ENCODE data around the gene ASB2.

ASB2 gene, protein sequence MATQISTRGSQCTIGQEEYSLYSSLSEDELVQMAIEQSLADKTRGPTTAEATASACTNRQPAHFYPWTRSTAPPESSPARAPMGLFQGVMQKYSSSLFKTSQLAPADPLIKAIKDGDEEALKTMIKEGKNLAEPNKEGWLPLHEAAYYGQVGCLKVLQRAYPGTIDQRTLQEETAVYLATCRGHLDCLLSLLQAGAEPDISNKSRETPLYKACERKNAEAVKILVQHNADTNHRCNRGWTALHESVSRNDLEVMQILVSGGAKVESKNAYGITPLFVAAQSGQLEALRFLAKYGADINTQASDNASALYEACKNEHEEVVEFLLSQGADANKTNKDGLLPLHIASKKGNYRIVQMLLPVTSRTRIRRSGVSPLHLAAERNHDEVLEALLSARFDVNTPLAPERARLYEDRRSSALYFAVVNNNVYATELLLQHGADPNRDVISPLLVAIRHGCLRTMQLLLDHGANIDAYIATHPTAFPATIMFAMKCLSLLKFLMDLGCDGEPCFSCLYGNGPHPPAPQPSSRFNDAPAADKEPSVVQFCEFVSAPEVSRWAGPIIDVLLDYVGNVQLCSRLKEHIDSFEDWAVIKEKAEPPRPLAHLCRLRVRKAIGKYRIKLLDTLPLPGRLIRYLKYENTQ

DNA sequence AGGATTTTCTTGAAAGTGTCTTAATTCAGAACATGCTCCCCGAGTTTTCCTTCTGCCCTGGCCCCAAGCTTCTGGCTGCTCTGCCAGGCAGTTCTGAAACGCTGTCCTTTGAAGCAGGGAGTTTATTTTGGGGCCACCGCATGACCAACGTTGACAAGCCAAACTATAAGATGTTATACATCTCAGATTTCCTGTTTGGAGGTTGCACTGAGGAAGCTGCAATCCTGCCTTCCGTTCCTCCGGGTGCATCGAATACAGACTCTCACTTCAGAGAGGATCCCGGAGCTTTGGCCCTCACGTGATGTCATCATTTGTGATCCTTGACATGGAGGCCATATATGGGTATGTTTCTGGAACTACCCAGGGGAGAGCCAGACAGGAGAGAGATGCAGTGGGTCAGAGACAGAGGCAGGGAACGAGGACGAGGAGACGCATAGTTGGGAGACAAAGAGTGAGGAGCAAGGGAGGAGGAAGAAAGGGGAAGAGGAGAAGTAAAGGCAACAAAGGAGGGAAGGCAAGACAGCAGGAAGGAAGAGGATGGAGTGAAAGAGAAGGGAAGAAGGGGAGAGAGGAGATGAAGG lies at the start of gene ASB2:
Gene ASB2 (minus strand): TSS at position 94 of the 581 bp plus-strand sequence. CDS start 12,031 bp downstream, outside the sequence.
- DNase-seq: no peak

DNA sequence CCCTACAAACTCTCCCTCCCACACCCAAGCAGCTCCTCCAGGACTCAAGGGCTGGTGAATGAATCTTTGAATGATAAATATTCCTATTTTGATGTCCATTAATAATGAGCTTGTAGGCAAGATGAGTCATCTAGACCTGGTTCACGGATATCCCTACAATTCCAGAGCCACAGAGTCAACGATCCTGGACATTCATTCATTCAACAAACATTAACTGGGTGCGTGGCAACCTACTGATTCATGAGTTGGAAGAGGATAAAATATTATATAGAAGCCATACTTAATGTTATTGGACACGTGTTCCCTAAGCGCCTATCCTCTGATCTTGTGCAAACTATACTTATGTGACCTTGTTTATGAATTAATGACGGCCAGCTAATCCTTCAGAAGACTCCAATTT lies 49.4 kb upstream of the ASB2 start:
- DNase-seq: no peak

DNA sequence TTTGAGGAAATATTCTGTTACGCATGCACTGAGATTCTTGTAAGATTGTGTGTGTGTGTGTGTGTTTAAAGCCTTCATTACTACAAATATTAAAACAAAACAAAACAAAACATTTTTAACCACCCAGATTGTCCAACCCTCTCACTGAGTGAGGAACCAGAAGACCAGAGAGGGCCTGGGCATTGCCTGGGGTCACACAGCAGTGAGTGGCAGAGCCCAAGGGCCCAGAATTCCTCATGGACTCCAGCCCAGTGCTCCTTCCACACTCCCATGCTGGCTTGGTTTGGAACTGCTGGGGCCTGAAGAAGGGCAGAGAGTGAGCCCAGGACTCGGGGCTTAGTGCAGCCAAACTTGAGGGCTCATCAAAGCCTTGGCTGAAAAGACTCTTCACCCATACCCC lies 48.2 kb upstream of the ASB2 start:
- DNase-seq: no peak

DNA sequence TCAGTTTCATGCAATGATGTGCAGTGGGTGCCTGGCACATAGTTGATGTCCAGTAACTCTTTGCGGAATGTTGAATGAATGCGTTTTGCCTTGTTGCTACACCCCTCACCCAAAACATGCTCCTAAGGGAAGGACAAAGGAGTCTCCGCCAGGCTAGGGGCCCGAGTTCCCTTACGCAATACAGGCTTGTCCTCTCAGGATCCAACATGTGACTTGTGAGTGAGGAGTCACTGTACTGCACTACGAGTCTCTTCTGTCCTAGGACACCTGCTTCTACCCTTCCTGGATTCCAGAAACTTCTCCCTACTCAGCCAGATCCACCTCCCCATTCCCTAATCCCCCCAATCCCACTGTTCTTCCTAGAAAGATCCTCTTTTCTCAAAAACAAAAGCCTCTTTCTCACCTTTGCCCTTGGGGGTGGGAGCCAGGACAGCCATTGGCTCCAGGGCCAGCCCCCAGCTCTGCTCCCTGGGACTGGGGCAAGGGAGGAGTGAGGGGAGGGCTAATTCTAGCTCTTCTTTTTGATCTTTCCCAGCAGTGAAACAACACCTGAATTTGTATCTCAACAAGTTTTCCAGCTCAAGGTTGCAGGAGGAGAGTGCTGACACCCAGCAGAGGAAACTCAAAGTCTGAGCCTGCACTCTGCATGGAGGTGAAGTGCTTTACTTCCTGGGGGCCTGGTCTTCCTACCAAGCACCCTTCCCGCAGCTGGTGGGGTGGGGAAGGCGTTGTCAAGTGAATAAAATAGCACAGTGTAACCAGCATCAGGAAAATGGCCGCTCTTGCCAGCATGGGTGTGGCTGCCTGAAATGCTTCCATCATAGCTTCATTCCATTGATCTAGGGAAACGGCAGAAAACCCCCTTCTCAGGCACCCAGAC lies 46.4 kb upstream of the ASB2 start:
- no peak for DNase-seq

DNA sequence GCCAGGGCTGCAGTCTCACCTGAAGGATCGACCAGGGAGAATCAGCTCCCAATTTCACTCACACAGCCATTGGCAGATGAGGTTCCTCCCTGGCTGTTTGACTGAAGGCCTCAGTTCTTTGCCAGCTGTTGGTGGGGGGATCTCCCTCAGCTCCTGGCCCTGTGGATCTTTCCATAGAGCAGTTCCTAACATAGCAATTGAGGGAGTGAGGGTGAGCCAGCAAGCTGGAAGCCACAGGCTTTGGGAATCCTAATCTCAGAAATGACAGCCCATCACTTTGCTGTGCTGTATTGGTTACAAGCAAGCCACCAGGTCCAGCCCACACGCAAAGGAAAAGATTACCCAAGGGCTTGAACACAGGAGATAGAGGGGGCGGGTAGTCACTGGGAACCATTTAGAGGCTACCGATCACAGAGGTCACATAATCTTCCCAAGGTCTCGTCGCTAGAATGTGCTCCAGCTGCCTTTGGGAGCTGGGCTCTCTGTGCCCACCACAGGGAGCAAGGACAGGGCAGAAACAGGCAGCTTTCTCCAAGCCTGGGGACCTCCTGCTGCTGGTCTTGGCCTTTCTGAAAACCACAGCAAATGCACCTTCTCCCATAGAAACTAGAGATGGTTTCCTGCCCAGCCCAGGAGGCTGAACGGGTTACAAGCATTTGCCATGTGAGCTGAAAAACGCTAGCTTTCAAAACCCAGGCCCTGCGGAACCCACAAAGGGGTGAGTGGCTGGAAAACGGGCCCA lies 45.2 kb upstream of the ASB2 start:
- no peak for DNase-seq

DNA sequence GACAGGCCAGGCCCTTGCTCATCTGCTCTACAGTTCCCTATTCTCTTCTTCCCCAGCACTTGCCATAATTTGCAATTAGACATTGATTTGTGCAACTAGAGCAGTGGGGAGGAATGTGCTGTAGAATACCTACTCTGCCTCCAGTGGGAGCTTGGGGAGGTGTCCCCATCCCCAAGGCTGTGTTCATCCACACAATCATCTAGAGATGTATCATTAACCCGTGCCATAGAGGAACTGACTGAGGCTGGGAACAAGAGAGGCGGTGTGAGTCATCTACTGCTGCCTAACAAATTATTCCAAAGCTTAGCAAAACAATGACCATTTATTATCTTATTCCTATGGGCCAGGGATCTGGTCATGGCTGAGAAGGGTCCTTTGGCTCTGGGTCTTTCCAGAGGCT lies 44.6 kb upstream of the ASB2 start:
- no peak for DNase-seq

DNA sequence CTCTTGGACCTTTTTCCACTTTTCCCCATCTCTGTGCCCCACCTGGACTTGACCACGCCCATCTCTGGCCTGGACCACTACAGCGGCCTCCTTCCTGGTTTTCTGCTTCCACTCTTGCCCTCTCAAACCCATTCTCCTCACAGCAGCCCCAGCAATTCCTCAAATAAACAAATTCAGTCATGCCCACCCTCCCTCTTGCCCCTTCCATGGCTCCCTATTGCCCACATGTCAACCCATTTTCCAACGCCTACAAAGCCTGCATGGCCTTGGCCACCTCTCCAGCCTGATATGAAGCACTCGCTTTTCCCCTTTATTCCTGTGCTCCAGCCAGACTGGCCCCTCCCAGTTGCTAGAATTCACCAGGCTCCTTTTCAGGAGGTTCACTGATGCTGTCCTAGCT lies 43.9 kb upstream of the ASB2 start:
- no peak for DNase-seq

DNA sequence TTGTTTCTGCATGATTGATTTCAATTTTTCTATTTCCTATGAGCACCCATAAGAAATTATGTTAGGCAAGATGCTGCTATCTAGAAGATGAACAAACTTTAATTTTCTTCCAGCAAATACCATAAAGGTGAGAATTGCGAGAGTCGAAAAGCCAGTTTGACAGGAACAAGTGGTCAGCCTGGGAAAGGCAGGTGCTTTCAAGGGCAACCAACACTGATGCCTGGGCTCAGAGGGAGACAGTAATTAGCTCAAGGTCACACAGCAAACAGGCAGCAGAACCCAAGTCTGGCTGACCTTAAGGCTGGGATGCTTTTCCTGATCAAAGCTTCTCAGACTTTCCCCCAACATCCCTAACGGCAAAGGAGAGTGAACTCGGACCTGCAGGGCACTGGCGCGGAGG lies 43.0 kb upstream of the ASB2 start:
- DNase-seq: no peak

DNA sequence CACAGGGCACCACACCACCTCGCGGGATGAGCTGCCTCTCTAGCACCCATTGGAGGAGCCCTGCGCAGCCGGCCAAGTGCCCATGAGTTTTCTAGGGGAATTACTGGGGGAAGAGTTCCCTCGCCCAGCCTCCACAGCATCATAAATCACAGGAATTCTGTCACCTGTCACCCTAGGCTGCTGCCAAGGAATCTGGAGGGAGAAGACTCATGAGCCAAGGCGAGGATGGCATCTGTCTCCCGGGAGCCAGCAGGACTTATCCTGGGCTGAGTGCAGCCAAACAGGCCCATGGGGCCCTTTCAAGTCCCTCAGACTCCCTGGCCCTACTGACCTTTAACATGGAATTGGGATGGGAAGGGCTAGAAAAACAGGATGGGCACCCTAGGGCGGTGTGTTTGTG lies 41.9 kb upstream of the ASB2 start:
- DNase-seq: no peak

DNA sequence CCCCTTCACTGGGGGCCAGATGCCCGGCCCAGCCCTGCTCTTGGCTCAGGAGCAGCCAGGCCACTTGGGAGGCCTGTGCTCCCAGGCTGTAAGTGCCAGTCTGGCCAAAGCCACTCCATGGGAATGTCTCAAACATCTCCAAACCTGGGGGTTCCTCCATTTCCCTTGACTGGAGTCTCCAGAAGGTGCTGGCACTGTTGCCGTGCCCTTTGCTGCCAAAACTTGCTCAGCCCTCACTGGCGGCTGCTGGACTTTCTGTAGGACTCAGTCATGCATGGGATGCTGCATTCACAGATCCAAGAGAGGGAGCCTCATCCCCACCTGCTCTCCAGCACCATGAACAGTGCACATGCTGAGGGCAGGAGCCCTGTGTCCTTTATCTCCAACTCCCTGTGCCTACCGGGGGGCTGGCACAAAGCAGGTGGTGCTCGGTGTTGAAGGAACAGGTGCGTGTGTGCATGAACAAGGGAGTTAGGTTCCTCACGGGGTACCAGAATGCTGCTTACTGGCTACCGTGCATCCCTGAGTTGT lies 40.1 kb upstream of the ASB2 start:
- no peak for DNase-seq

DNA sequence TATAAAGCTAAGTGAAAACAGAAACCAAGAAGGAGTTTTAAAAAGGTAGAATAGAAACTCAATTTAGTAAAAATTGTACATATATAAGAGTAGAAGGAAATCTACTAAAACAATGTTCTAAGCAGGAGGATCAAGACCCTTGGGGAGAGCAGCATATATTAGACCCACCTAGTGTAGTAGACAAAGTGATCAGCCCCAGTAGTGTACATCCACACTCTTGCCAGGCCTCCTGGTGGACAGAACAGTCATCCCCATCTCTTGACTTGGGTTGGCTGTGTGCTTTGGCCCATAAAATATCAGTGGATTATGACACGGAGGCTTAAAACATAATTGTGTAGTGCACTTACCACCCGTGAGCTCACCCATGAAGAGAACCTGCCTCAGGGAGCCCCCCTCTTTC lies 38.9 kb upstream of the ASB2 start:
- no peak for DNase-seq

DNA sequence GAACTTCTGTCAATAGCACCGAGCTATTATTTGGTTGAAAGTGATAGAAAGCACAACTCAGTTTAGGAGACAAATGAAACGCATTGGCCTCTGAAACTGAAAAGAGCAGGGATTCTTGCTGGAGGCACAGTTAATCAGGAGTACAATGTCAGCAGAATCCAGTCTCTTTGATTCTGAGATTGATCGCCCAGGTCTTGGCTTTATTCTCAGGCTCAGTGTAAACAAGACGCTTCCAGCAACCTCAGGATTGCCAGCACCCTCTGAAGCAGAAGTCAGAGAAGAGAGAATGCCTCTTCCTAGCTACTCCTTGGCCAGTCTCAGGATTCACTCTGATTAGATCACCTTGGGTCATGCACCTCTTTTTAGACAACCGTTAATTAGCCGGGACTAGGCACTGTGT lies 38.0 kb upstream of the ASB2 start:
- DNase-seq: no peak

DNA sequence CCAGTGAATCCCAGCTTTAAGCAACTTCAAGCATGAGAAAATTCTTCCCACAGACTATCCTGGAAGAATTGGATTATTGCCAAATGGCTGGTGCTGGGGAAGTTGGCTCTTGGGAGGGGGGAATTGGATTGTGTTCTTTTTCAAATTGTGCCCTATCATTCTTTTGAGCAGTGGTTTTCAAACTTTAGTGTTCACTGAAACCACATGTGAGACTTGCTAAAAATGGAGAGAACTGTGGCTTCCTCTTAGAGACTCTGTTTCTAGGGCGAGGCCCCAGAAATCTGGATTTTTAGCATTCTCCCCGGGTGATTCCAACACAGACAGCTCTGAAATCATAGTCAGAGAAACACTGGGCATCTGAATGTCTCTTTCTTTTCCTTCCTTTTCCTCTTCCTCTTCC lies 35.4 kb upstream of the ASB2 start:
- no peak for DNase-seq

DNA sequence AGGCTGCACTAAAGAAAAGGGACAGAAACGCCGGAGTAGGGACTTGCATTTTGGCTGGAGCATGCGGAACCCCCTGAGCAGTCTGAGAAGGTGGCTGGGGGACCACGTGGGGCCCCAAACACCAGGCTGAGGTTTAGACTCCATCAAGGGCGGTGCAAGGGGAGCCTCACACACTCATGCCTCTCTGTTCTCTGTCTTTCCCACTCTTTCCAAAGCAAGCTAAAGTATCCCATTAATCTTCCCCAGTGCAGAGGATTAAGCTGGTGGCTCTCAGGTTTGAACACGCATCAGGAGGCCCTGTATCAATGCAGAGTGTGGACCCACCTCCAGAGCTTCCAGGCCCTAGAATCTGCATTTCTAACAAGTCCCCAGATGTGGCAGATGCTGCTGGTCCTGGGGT lies 34.3 kb upstream of the ASB2 start:
- no peak for DNase-seq

DNA sequence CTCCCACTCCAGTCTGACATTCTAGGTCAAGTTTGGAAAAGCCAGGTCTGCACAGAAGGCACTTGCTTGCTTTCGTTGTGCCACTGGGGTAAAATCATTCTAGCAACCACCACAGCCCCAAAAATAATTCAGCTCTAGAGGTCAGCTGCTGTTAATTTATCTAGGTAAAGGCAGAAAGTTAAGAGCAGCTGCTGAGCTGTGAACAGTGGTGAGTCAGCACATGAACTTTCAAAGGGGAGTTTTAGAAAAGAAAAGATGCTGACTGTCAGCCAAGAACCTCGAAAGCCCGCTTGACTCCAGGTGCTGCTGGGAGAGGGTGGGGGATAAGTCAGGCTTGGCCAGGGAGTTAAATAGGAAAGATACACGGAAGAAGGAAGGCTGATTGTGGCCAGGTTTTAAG lies 33.4 kb upstream of the ASB2 start:
- no peak for DNase-seq

DNA sequence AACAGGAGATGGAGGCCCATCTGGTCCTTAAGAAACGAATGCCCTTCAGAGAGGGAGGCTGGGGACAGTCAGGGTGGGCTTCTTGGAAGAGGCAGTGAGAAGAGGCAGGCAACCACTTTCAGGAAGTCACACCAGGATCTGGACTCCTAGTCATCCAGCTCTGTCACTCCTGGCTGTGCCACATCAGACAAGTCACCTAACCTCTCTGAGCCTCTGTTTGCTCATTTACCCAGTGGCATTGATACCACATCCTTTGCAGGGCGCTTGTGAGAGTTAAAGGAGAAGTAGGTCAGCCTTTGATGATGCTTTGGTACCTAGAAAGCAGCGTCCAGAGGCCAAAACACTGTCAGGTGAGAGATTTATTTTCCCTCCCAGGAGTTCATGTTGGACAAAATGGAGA lies 31.9 kb upstream of the ASB2 start:
- no peak for DNase-seq

DNA sequence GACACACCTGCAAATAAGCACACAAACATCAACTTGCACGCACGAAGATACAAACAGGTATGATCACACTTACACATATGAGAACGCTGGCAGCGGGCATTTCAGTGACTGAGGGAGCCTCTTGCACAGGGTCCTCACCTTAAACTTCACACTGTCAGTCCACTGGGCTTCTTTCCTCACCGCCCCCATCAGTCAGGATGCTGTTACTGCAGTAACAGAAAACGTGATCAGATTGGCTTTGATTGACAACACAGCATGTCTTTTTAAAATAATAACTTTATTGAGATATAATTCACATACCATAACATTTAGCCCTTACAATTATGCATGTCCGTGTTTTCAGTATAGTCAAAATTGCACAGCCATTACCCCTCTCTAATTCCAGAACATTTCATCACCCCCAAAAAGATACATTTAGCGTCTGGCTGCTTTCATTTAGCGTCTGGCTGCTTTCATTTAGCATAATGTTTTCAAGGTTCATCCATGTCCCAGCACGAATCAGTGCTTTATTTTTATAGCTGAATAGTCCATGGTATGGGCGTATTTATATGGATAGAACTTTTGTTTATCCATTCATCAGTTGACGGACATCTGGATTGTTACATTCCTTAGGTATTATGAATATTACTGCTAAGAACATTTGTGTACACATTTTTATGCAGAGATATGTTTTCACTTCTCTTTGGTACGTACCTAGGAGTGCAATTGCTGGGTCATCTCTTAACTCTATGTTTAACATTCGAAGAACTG lies 29.1 kb upstream of the ASB2 start:
- no peak for DNase-seq

DNA sequence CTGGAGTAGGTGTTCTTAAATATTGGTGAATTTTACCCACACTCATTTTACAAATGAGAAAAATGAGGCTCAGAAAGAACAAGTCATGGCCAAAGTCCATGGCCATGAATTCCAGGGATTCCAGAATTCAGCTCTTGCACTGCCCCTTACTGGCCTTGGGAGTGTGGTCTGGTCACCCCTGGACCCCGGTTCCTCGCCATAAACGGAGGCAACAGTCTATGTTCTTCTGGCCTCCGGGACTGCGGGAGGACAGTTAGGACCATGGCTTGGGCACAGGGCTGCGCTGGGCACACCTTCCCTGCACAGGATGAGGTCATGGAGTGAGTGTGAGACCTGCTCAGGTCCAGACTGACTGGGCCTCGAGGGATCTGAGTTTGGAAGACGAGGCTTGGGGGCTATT lies 27.6 kb upstream of the ASB2 start:
- no peak for DNase-seq

DNA sequence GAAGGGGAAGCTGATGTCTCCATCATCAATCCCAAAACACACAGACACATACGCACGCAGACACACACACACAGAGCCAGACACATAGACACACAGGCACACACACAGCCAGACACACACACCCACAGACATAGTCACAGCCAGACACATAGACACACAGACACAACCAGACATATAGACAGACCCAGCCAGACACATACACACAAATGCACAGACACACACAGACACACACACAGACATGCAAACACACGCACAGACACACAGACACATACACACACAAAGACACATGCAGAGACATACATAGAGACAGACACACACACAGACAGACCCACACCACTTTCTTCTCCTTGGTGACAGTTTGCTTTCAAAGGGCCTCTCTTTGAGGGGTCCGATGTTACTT lies 27.0 kb upstream of the ASB2 start:
- no peak for DNase-seq

DNA sequence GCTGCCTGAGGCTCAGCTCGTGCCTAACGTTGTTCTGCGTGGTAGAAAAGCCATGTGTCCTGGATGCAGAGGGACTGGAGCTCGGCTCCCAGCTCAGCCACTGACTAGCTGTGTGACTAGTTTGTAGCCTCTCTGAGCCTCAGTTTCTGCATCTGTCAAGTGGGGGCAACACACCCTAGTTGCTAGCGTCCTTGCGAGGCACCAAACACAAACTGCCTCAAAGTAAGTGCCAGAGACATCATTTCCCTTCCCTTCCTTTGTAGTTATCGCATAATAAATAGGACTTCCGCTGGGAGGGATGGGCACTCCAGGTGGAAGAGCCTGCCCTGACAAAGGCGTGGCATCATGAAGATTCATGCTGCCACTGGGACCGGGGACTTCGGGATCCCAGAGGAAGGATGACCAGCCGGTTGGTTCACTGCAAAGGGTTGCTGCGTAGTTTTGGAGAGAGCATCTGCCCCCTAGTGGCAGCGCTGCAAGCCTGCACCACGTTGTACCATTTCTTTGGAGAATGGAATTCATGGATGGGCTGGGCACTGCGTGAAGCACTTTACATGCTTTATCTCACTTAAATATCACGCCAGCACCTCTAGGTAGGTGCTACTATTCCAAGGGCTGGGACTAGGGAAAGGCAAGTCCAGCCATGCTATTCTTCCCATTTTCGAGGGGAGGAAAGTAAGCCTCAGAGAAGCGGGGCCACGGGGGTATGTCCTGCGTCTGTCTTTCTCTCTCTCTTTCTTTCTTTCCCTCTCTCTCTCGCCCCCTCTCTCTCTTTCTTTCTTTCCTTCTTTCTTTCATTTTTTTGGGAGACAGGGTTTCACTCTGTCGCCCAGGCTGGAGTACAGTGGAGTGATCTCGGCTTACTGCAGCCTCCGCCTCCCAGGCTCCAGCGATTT lies 25.4 kb upstream of the ASB2 start:
- DNase-seq: no peak

DNA sequence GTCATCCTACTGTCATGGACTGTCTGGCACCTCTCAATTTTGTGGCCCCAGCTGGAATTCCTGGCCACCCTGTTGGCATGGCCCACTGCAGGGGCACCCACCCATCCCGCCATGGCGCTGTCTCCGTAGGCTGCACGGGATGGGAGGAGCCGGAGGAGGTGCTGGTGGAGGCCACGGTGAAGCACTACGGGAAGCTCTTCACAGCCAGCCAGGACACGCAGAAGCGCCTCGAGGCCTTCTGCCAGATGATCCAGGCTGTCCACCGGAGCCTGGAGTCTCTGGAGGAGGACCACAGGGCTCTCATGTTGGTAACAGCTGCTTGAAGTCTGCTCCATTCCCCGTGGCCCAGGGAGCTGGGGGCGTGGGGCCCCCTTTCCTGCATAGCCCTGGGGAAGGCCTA lies 24.6 kb upstream of the ASB2 start:
- DNase-seq: no peak

Measured in NCI-H2081 treated with DMSO at 0.1 percent for 48 hours (cell line).